Superior temporal gyrus (tissue), 1 donor: Measurements from ENCODE around the gene TBX2.
"Not testable (repeated sequence)": the region's sequence is repeated elsewhere in the genome, so short reads cannot be mapped to it uniquely, and the experiment has no call there.

Source experiments
- DNase-seq: peaks from one replicate; pipeline ENCODE4 v3.0.0-alpha.2; 2016; ENCODE audit errors: extremely low spot score

TBX2 gene

DNA sequence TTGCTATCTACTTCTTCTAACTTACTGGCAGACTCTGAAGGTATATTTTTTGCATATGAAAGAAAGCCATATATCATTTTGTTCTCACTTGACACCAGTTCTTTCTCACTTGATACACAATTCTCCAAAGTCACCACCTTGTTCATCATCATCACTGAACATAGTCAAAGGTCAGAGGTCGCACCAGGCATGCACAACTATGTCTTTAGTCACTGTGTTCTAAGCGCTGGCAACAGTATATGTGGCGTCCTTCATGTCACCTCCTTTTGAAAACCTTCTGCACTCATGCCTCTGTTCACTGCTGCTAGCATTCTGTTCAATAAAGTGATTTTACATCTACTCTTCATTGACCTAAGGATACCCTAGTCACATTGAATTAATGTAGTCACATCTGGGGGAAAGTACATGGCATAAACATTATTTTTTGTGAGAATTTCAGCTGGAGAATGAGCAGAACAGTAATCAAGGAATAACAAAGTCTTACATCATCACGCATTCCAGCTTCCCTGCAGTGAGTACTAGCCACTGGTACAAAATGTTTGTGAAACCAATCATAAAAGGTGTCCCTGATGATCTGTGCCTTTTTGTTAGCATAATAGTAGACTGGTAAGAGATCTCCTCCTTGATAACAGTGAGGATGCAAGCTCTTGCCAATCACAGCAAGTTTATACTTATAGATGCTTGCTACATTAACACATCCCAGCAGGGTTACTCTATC lies 32.1 kb downstream of the TBX2 start:
- DNase-seq, result no peak

DNA sequence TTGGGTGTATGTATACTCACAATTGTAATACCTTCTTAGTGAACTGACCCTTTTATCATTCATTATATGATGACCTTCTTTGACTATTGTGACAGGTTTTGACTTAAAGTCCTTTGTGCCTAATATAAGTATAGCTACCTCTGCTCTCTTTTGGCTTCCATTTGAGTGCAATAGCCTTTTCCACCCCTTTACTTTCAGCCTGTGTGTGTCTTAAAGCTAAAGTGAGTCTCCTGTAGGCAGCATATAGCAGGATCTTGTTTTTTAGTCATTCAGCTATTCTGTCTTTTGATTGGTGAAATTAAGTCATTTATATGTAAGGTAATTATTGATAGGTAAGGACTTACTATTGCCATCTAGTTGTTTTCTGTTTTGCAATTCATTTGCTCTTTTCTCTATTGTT lies 36.6 kb downstream of the TBX2 start:
- DNase-seq, result no peak

DNA sequence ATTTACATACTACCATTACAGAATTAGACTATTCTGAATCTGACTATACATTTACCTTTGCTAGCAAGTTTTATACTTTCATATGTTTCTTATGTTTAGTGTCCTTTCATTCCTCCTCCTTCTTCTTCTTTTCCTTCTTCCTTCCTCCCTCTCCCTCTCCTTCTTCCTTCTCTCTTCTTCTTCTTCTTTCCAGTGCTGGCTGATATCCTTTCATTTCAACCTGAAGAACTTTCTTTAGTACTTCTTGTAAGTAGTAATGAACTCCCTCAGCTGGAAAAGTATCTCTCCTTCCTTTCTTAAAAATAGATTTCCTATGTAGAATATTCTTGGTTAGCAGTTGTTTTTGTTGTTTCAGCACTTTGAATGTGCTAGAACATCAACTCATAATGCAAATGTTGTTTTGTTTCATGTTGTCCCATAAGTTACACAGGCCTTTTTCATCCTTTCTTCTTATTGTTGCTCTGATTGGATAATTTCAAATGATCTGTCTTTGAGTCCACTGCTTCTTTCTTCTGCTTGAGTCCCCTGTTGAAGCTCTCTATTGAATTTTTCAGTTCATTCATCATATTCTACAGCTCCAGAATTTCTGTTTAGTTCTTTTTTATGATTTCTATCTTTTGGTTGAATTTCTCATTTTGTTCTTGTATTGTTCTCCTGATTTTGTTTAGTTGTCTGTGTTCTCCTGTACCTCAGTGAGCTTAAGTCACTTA lies 37.5 kb downstream of the TBX2 start:
- DNase-seq, result no peak

DNA sequence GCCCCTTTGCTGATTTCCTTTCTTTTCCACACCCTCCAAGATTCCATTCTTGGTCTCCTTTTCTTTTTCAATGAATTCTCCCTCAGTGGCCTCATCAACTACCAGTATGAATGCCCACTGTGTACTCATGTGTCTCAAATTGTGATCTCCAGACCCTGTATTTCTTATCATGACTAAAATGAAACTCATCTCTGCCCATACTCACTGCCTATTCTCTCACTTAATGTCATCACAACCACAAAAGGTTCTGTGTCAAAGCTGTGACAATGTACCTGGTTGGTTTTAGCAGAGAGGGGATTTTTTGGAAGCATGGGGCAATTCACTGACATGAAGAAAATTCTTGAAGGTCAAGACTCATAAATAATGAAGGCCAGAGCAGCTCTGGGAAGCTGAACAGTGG lies 41.1 kb downstream of the TBX2 start:
- no peak for DNase-seq

DNA sequence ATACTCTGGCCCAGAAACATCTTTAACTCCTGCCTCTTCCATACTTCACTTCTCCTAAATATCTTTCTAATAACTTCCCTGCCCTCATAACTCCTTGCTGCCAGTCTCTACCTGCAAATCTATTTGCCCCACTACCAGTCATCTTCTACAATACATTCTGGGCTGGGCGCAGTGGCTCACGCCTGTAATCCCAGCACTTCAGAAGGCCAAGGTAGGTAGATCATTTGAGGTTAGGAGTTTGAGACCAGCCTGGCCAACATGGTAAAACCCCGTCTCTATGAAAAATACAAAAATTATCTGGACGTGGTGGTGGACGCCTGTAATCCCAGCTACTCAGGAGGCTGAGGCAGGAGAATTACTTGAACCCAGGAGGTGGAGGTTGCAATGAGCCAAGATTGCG lies 41.9 kb downstream of the TBX2 start:
- not testable (repeated sequence) for DNase-seq

DNA sequence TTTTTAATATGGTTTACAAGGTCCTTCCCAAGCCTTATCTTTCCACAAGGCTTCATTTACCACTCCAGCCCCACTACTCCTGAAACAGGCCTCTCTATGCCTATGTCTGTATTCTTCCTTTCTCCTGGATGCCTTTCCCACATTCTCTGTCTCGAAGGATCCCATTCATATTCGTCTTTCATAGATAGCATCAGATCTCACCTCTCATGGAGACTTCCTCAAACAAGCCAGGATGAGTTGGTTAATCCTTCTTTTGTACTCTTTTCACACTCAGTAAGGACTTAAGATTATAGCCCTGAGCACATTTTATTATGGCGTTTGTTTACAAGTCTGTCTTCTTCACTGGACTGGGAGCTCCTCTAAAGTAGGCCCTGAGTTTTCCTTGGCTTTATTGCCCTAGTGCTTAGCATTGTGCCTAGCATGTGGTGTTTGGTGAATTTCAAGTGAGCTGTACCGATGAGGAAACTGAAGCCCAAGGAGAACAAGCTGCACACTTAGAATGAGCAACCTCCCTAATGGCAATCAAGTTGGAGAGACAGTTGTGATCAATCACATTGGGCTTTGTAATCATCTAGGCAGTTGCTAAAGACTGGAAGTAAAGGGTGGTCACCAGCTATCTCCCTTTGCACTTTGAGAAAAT lies 42.6 kb downstream of the TBX2 start:
- no peak for DNase-seq

DNA sequence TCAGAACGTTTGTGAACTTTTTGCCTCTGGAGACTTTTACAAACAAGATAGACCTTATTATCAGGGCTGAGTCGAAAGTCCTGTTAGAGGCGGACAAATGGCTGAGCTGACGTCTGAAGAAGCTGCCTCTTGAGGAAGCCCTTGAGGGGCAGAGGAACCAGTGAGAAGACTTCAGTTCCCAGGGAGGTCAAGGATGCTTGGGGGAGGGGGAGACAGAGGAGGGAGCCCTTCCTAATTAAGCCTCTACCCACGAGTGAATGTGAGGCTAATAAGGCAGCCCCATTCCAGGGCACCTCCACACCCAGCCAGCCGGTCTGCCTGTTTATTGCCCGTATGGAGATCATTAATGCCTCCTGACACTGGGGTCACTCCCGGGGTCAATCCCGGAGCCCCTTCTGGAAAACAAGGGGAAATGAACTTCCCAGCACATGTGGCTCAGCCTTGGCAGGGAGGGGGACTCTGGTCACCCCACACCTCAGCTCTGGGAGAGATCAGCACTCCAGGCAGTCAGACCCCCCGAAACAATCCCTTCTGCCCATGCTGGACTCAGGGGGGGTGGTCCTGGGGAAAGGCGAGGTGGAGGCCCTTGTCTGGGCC lies 43.3 kb downstream of the TBX2 start:
- DNase-seq, result no peak

DNA sequence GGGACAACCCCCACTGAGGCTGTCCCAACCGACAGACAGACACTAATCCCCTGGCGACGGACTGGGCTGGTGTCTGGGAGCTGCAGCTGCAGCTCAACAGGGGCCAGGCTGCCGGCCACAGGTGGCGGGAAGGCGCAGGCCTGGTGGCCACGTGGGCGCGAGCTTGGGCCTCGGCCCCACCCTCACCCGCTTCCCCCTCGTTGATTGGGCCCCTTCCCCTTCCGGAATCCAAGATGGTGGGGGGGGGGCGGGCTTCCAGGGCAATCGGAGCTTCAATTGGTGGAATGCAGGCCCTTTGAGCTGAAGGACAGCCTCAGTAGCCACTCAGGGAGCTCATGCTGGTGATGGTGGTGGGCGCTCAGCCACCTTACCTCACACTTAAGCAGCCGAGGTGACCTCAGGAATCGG lies 43.8 kb downstream of the TBX2 start:
- no peak for DNase-seq

DNA sequence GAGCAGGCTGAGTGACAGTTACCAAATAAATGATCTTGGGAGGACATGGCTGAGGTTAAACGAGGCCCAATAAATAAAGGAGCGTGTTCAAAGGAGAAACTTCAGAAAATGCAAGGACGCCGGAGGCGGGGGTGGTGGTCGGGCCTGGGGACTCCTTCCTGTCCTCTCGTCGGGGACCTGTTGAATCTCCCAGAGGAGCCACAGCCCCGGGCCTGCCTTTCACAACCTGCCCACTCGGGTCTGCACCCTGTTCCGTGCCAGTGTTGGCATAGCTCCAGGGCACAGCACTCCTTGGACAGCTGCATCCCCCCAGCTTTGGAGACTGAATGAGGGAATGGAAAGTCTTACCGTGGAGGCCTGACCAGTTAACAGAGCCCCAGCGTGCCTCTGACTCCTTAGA lies 44.4 kb downstream of the TBX2 start:
- DNase-seq, result no peak

DNA sequence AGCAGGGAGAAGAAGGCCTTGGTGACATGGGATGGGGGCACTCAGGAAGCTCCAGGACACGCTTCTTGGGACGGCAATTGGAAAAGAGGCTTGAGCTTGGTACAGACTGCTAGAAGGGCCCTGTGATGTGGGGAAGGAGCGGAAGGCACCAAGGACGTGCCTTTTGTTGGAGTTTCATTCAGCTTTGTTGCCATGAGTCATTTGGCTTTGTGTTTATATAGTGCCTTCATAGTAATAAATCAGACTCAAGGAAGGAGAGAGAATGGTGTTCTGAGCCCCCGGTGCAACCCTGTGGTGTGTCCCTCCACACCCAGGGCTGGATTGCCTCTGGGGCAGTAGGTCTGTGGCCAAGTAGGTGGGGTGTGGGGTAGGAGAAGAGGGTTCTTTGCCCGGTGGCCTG lies 45.2 kb downstream of the TBX2 start:
- DNase-seq, result no peak

DNA sequence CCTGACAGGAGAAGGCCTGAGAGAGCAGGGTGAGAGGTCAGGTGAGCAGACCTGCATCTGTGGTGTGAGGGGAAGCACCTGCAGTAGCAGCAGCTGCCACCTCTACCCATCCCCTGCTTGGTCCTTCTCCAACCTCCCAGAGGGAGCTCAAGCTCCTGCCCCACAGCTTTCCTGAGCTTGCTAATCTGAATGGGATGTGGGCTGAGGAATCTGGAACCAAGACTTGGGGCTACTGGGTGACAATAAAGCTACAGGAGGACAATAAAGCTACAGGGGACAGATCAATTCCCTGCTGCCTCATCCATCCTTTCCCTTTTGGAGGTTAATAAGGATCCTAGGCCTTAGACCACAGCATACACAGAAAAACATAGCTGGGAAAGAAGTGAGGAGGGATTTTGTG lies 47.7 kb downstream of the TBX2 start:
- DNase-seq, result no peak

DNA sequence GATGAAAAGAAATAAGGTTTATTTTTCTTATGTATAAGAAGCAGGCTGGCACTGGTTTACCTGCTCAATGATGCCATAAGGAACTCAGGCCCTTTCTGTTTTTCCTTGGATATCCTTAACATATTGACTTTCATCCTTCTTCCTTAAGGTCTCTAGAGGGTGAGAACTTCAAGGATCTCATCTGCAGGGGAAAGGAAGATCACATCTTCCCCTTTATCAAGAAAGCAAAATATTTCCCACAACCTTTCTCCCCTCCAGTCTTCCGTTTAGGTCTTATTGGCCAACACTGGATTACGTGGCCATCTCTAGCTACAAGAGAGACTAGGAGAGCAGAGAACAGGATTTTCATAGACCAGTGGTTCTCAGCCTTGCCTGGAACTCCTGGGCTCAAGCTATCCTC lies 48.4 kb downstream of the TBX2 start:
- DNase-seq, result no peak

DNA sequence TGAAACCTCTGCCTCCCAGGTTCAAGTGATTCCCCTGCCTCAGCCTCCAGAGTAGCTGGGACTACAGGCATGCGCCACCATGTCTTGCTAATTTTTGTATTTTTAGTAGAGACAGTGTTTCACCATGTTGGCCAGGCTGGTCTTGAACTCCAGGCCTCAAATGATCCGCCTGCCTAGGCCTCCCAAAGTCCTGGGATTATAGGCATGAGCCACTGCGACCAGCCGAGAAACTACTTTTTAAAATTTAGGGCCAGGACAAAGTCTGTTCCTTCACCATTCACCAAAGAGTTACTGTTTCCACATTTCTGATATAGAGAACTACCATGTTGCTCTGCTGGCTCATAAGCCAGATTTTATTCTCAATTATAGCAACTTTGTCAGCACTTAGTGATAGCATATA lies 49.5 kb downstream of the TBX2 start:
- not testable (repeated sequence) for DNase-seq

DNA sequence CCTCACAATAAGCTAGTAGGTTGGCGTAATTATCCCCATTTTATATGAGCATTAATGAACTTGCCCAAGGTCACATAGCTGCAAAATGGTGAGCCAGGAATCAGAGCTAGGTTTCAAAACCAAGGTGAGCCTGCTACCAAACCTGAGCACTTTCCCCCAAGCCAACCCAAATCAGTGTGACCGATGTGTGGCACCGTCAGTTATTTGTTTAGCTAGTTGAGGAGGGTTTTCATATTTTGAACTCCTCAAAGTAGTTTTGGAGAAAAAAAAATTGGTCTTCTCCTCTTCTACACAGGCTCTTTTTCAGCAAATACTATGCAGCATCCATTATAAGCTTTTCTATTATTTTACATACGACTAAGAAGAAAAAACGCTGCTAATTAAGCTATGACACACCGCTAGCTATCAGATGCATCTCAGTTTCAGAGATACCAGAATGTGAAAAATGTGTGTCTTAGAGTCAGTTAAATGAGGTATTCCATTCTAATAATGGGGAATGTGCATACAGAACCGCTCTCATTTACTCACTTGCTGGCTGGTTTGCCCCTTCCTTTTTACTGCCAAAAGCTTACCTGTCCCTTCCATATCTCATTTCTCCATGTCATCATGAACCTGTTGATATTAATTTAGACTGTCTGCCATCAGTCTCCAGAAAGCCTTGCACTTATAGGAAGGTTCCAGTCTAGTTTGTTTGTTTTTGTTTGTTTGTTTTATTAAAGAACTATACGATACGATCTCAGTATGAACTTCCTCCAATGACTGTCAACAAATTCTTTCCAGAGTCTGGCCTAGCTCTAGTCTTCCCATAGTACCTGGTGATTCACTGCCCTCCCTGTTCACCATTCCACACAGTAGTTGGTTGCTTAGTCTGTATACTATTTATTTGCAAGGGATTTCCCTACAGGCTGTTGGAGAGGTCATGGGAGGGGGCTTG lies 50.3 kb downstream of the TBX2 start:
- DNase-seq, result no peak

DNA sequence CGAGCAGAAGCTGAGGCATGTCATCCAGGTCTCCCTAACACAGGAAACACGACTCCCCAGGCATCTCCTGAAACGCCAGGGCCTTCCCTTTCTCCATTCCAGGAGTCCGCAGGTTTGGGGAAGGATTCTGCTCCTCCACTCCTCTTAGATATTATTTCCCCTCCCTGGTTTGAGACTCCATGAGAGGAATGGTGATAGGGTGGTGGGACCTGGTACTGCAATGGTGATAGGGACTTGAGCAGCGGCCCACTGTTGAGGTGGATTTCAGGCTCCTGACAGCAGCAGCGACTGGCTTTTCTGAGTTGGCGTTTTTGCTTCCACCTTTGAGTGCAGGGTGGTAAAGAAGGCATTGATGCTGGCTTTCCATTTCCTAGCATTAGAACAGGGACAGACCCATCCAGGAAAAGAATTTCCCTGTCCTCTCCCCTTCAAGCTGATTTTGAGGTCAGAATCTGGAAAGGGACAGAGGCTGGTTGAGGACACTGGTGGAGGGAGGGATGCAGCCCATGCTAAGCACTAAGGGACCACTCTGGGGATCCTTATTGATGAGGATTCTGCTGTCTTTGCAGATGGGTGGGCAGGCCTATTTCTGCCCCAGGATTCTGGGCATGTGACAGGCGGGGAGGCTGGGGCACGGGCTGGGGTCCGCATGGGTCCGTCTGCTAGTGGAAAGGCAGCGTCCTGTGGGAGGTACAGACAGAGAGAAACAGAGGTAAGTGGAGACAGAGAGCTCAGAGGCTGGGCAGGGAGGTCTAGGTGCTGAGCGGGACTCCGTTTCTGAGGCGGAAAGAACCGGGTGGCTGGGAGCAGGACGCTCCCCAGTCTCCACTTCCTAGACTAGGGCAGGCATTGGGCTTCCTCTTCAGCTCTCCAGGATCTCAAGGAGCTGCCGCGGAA lies 51.2 kb downstream of the TBX2 start:
- no peak for DNase-seq

DNA sequence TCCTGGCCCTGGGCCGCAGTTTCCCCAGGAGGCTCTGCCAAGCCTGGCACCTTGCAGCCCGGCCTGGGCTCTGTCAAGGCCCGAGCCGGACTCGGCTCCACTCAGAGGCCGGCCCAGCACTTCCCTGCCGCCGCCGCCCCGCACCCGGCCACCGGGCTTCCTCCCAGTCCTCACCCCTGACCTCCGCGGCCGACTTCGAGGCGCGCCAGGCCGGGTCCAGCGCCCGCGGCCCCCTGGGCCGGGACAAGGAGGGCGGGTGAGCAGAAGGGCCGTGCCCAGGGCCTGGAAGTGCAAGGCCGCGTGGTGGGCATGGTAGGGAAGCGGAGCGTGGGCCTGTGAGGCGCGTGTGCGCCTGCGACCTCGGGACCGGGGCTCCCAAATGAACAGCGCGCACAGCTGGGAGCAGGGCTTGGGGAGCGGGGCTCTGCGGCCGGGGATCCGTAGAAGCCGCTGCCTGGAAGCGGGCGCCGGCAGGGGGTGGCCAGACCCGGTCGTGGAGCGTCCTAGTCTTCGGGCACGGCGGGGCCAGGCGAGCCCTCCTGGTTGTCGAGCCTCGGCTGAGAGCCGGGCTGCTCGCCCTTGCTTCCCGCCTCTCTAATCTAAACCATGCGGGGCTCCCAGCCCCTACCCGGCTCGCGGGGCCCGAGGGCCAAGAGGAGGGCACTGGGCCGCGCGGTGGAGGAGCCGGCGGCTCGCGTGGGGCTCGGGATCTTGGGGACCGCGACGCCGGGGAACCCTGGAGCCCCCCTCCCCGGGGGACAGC lies 52.1 kb downstream of the TBX2 start:
- DNase-seq, result no peak

DNA sequence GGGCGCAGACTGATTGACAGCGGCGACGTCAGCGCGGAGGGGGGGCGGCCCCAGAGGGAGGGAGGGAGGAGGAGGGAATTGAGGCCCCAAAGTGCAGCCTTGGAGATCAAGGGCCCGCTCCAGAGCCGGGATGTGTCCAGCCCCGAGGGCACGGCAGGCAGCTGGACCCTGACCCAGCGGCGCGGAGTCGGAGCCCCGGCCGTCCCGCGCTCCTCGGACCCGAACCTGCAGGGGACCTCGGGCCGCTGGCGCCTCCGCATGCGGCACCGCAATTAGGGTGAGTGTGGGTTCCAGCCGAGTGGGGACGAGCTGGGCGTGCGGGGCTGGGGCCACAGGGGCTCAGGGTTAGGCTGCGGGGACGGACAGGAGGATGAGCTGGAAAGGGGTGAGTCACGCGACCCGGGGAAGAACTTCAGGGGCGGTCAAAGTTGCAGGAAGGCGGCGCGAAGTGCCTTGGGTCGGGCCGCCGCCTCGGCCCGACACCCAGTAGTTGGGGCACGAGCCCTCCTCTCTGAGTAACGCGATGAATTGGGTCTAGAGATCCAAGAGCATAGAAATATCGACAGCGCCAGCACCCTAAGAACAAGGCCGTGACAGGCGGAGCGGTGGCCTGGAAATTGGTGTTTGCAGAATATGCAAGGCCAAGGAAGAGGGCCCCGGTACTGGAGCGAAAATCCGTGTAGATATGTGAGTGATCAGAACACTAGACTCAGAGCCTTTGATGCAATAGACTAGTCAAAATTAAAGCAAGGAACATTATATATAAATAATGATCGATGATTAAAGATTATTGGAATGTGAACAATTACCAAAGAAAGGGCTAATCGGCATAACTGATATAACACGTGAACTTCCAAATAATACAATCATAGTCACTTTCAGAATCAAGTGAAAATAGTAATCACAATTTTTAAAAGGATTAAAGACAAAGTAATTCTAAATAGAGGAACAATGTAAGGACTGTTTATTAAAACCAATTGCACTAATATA lies 53.0 kb downstream of the TBX2 start, which contains the start of gene TBX4:
TBX4 (plus strand) TSS at position 122 of the 990 bp plus-strand sequence. CDS start 4,069 bp downstream, outside the sequence.
- no peak for DNase-seq
